Measurements from ENCODE around the gene KCTD19.

Gene KCTD19

DNA sequence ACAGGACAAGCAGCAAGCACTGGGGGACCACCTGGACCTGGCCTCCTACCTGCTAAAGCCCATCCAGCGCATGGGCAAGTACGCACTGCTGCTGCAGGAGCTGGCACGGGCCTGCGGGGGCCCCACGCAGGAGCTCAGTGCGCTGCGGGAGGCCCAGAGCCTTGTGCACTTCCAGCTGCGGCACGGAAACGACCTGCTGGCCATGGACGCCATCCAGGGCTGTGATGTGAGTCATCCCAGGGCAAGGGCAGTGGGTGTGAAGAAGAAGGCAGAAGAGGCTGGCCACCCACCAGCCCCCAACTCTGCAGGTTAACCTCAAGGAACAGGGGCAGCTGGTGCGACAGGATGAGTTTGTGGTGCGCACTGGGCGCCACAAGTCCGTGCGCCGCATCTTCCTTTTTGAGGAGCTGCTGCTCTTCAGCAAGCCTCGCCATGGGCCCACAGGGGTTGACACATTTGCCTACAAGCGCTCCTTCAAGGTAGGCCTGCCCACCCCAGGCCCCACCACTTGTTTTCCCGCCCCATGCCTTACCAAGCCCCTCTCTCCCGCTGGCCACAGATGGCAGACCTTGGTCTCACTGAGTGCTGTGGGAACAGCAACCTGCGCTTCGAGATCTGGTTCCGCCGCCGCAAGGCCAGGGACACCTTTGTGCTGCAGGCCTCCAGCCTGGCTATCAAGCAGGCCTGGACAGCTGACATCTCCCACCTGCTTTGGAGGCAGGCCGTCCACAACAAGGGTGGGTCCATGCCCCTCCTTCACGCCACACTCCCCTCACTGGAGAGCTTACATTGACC is 39.9 kb downstream of the KCTD19 start:
- TF ChIP-seq ZNF384 (IDR thresholded peaks at IDR 0.05), result no peak
- DNase-seq (ENCODE audit: extremely low spot score), result no peak
- CTCF ChIA-PET, result no interaction called here
- POLR2A ChIA-PET, result interaction anchor here (1.4 kb wide), 1 partner anchor 10 kb away, joined by 4 read pairs; no protein-coding TSS in a partner anchor

DNA sequence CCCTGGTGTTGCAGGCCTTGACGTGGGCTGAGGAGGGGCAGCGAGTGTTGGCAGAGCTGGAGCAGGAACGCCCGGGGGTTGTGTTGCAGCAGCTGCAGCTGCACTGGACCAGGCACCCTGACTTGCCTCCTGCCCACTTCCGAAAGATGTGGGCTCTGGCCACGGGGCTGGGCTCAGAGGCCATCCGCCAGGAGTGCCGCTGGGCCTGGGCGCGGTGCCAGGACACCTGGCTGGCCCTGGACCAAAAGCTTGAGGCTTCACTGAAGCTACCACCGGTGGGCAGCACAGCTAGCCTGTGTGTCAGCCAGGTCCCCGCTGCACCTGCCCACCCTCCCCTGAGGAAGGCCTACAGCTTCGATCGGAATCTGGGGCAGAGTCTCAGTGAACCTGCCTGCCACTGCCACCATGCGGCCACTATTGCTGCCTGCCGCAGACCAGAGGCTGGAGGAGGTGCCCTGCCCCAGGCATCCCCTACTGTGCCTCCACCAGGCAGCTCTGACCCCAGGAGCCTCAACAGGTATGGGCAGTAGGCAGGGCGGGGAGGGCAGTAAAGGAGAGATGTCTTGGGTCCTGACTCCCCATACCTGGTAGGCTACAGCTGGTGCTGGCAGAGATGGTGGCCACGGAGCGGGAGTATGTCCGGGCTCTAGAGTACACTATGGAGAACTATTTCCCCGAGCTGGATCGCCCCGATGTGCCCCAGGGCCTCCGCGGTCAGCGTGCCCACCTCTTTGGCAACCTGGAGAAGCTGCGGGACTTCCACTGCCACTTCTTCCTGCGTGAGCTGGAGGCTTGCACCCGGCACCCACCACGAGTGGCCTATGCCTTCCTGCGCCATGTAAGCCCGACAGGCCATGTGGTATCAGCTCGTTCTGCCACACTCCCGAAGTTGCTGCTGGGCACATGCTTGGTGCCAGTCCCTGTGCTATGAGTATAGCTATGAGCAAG is 41.6 kb downstream of the KCTD19 start:
- CTCF ChIA-PET, result interaction anchor here (0.6 to 1.8 kb wide), 3 partner anchors 24 to 46 kb away, joined by 3 to 6 read pairs (median 3); no protein-coding TSS in a partner anchor
- POLR2A ChIA-PET, result interaction anchor here (0.6 to 1.1 kb wide), 2 partner anchors 12 to 37 kb away, joined by 3 to 4 read pairs; partner anchors contain the start of gene FHOD1
- DNase-seq (ENCODE audit: extremely low spot score), result peak; percentile 66
- TF ChIP-seq ELF4 (IDR thresholded peaks at IDR 0.05) (no peak), ZNF384 (IDR thresholded peaks at IDR 0.05) (no peak), FOXA1 (IDR thresholded peaks at IDR 0.05) (no peak), FOXK2 (IDR thresholded peaks at IDR 0.05) (no peak), SUZ12 (IDR thresholded peaks at IDR 0.05) (no peak), CTBP1 (IDR thresholded peaks at IDR 0.05; ENCODE audit: borderline replicate concordance) (no peak), ARNT (IDR thresholded peaks at IDR 0.05) (no peak), BHLHE40 (IDR thresholded peaks at IDR 0.05; ENCODE audit: borderline replicate concordance) (no peak), L3MBTL2 (conservative IDR thresholded peaks at IDR 0.05) (no peak), HDGF (IDR thresholded peaks at IDR 0.05; ENCODE audit: borderline replicate concordance) (no peak), LEF1 (IDR thresholded peaks at IDR 0.05; ENCODE audit: borderline replicate concordance) (no peak), TARDBP (IDR thresholded peaks at IDR 0.05) (no peak), NFRKB (IDR thresholded peaks at IDR 0.05) (no peak), SP1 (IDR thresholded peaks at IDR 0.05) (no peak), FOXM1 (IDR thresholded peaks at IDR 0.05; ENCODE audit: borderline replicate concordance) (no peak)
- TF ChIP-seq, protein P1, sequence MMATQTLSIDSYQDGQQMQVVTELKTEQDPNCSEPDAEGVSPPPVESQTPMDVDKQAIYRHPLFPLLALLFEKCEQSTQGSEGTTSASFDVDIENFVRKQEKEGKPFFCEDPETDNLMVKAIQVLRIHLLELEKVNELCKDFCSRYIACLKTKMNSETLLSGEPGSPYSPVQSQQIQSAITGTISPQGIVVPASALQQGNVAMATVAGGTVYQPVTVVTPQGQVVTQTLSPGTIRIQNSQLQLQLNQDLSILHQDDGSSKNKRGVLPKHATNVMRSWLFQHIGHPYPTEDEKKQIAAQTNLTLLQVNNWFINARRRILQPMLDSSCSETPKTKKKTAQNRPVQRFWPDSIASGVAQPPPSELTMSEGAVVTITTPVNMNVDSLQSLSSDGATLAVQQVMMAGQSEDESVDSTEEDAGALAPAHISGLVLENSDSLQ (IDR thresholded peaks at IDR 0.05), result no peak

DNA sequence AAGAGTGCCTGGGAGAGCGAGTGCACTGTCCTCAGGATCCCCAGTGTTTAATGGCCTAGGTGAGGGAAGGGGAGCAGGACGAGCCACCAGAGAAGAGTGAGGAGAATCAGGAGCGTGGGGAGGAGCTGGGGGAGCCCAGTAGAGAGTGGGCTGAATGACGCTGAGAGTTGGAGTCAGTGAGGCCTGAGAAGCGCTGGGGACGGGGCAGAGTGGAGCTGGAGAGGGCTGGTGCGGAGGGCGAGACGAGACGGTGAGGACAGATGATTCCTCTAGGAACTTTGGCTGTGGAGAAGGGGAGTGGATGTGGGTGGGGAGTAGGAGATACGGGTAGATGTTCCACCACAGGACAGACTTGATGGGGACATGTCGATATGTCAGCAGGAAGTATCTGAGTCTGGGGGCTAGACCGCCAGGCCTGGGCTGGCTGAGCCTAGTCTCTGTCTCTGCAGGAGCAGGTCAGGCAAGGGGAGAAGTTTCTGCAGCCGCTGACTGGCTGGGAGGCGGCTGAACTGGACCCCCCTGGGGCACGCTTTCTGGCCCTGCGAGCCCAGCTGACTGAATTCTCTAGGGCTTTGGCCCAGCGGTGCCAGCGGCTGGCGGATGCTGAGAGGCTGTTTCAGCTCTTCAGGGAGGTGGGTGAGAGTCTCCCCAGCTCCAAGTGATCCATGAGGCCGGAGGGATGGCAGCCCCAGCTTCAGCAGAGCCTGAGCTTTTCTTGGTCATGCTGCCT is 42.5 kb downstream of the KCTD19 start:
- POLR2A ChIA-PET, result interaction anchor here (0.7 kb wide), 1 partner anchor 36 kb away, joined by 3 read pairs; no protein-coding TSS in a partner anchor
- CTCF ChIA-PET, result interaction anchor here (0.6 to 1.8 kb wide), 4 partner anchors 23 to 913 kb away, joined by 3 to 6 read pairs (median 3); no protein-coding TSS in a partner anchor
- no peak for TF ChIP-seq SUZ12 (IDR thresholded peaks at IDR 0.05)
- TF ChIP-seq FOXK2 (IDR thresholded peaks at IDR 0.05), result no peak
- TF ChIP-seq L3MBTL2 (conservative IDR thresholded peaks at IDR 0.05), result no peak
- TF ChIP-seq TARDBP (IDR thresholded peaks at IDR 0.05), result no peak
- TF ChIP-seq FOXM1 (IDR thresholded peaks at IDR 0.05; ENCODE audit: borderline replicate concordance), result no peak
- no peak for TF ChIP-seq BHLHE40 (IDR thresholded peaks at IDR 0.05; ENCODE audit: borderline replicate concordance)
- no peak for TF ChIP-seq CTBP1 (IDR thresholded peaks at IDR 0.05; ENCODE audit: borderline replicate concordance)
- TF ChIP-seq HDGF (IDR thresholded peaks at IDR 0.05; ENCODE audit: borderline replicate concordance), result no peak
- DNase-seq (ENCODE audit: extremely low spot score), result no peak

DNA sequence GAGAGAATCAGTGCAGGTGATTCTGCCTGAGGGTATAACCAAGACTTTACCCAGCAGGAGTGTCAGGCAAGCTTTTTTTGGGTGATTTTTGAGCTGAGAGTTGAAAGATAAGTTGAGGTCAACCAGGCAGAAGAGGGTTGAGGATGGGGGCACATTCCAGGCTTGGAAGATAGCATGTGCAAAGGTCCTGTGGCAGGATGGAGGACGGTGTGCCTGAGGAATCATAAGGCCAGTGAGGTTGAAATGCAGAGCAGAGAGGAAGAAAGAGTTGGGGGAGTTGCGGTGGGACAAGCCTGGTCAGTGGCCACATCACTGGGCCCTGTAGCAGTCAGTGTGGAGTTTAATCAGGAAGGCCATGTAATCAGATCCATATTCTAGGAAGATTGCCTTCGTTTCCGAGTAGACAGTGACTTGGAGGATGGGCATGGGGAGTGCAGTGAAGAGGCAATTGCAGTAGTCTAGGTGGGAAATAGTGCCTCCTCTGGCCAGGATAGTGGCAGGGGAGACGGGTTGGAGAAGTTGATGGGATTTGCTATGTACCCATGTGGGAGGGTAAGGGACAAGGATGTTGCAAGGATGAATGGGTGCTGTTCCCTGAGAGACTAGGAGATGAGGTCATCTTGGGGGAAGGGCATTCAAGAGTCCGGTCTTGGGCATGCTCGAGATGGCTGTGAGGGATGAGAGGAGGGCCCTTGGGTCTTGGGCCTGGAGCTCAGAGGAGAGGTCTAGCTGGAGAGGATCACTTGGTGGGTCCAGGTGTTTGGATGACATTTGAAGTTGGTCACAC is 43.3 kb downstream of the KCTD19 start:
- ChIA-PET CTCF (interaction anchor here (0.6 kb wide), 1 partner anchor 912 kb away, joined by 3 read pairs; no protein-coding TSS in a partner anchor), POLR2A (no interaction called here)
- no peak for DNase-seq (ENCODE audit: extremely low spot score)
- no peak for TF ChIP-seq SP1 (IDR thresholded peaks at IDR 0.05)
- no peak for TF ChIP-seq NFRKB (IDR thresholded peaks at IDR 0.05)
- TF ChIP-seq ELF4 (IDR thresholded peaks at IDR 0.05), result no peak
- TF ChIP-seq SUZ12 (IDR thresholded peaks at IDR 0.05), result no peak

DNA sequence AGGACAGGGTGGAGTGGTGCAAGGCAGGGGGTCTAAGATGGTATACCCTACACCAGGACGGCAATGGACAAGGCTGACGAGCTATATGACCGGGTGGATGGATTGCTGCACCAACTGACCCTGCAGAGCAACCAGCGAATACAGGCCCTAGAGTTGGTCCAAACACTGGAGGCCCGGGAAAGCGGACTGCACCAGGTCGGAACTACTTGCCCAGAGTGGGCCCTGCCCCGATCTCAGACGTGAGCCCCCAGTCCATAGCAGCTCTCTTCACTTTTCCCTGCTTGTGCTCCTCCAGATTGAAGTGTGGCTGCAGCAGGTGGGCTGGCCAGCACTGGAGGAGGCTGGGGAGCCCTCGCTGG is 44.1 kb downstream of the KCTD19 start:
- POLR2A ChIA-PET, result no interaction called here
- no peak for TF ChIP-seq CTBP1 (IDR thresholded peaks at IDR 0.05; ENCODE audit: borderline replicate concordance)
- TF ChIP-seq, protein P1 (IDR thresholded peaks at IDR 0.05), result no peak
- TF ChIP-seq ELF4 (IDR thresholded peaks at IDR 0.05), result no peak
- no peak for TF ChIP-seq L3MBTL2 (conservative IDR thresholded peaks at IDR 0.05)
- TF ChIP-seq HDGF (IDR thresholded peaks at IDR 0.05; ENCODE audit: borderline replicate concordance), result no peak
- TF ChIP-seq ARNT (IDR thresholded peaks at IDR 0.05), result no peak
- TF ChIP-seq FOXK2 (IDR thresholded peaks at IDR 0.05), result no peak
- no peak for TF ChIP-seq LEF1 (IDR thresholded peaks at IDR 0.05; ENCODE audit: borderline replicate concordance)
- TF ChIP-seq BHLHE40 (IDR thresholded peaks at IDR 0.05; ENCODE audit: borderline replicate concordance), result no peak
- no peak for TF ChIP-seq SUZ12 (IDR thresholded peaks at IDR 0.05)
- DNase-seq (ENCODE audit: extremely low spot score), result no peak
- CTCF ChIA-PET, result interaction anchor here (1.1 kb wide), 1 partner anchor 22 kb away, joined by 3 read pairs; no protein-coding TSS in a partner anchor

Measured in HEK293T (cell line).